Liver (tissue), 9 donors: ENCODE results near the gene TMEM126B. TPM values are rescaled to one million over a fixed set of nuclear protein-coding genes. Genes with fewer than 3 reads are reported as not detected.

Source experiments
- DNase-seq: peaks from one replicate; pipeline ENCODE4 v3.0.0-alpha.2; 2017; ENCODE audit warnings: low spot score
- H3K27ac ChIP-seq, 2 donors: one replicate each; pipeline ENCODE4 v1.7.0; 2013; ENCODE audit warnings: inconsistent platforms in 2 of 2, low read length in 2 of 2, control low read depth in 1 of 2, low read depth in 1 of 2, mild to moderate bottlenecking in 1 of 2
- H3K27me3 ChIP-seq, 4 donors: one replicate each; pipeline versions ENCODE4 v1.6.1 to v1.7.0; 2013; ENCODE audit warnings: low read length in 3 of 4, inconsistent platforms in 1 of 4, mild to moderate bottlenecking in 1 of 4, moderate library complexity in 1 of 4; ENCODE audit not compliant: control insufficient read depth in 4 of 4, insufficient read depth in 4 of 4
- H3K36me3 ChIP-seq, 4 donors: one replicate each; pipeline versions ENCODE4 v1.6.1 to v1.7.0; 2013; ENCODE audit warnings: low read length in 3 of 4, mild to moderate bottlenecking in 3 of 4, low read depth in 1 of 4, moderate library complexity in 1 of 4; ENCODE audit not compliant: control insufficient read depth in 4 of 4, insufficient read depth in 3 of 4
- H3K4me1 ChIP-seq, 4 donors: one replicate each; pipeline versions ENCODE4 v1.6.1 to v1.7.0; 2013; ENCODE audit warnings: low read length in 3 of 4, mild to moderate bottlenecking in 3 of 4, moderate library complexity in 1 of 4; ENCODE audit not compliant: control insufficient read depth in 4 of 4, insufficient read depth in 4 of 4
- H3K4me3 ChIP-seq, 3 donors: one replicate each; pipeline versions ENCODE4 v1.6.1 to v1.7.0; 2013; ENCODE audit warnings: low read length in 3 of 3, control low read depth in 1 of 3, low read depth in 1 of 3, mild to moderate bottlenecking in 1 of 3
- H3K9ac ChIP-seq, 2 donors: one replicate each; pipeline ENCODE4 v1.7.0; 2013; ENCODE audit warnings: low read length in 2 of 2, mild to moderate bottlenecking in 2 of 2, moderate library complexity in 2 of 2, control low read depth in 1 of 2, low read depth in 1 of 2
- H3K9me3 ChIP-seq, 4 donors: one replicate each; pipeline versions ENCODE4 v1.6.1 to v1.7.0; 2013; ENCODE audit warnings: low read length in 3 of 4; ENCODE audit not compliant: control insufficient read depth in 4 of 4
- CTCF ChIP-seq: fragments of 150-350 bp; IDR thresholded peaks from 2 replicates; pipeline ENCODE4 v1.5.1; 2017; ENCODE audit warnings: improper control_type of control experiment, low read depth, low read length; ENCODE audit not compliant: missing input control
- EGR1 ChIP-seq, 2 donors: IDR thresholded peaks; 2 replicates each; pipeline ENCODE4 v1.6.1; 2016 to 2018; ENCODE audit warnings: antibody characterized with exemption in 2 of 2, low read depth in 2 of 2
- FOXA2 ChIP-seq: IDR thresholded peaks from 2 replicates; pipeline ENCODE4 v1.6.1; 2016; ENCODE audit warnings: antibody characterized with exemption
- GABPA ChIP-seq, 2 donors: IDR thresholded peaks in 1 of 2; conservative IDR thresholded peaks in 1 of 2; 2 replicates each; pipeline ENCODE4 v1.6.1; 2016; ENCODE audit warnings: antibody characterized with exemption in 2 of 2, mild to moderate bottlenecking in 1 of 2, moderate library complexity in 1 of 2
- HNF4A ChIP-seq, 2 donors: conservative IDR thresholded peaks; 2 replicates each; pipeline ENCODE4 v1.6.1; 2016; ENCODE audit warnings: antibody characterized with exemption in 2 of 2, mild to moderate bottlenecking in 2 of 2
- NR2F2 ChIP-seq: IDR thresholded peaks from 2 replicates; pipeline ENCODE4 v1.6.1; 2016; ENCODE audit warnings: antibody characterized with exemption
- RAD21 ChIP-seq, 2 donors: IDR thresholded peaks; 2 replicates each; pipeline ENCODE4 v1.6.1; 2016; ENCODE audit warnings: antibody characterized with exemption in 2 of 2, mild to moderate bottlenecking in 2 of 2
- REST ChIP-seq: IDR thresholded peaks from 2 replicates; pipeline ENCODE4 v1.6.1; 2016; ENCODE audit warnings: antibody characterized with exemption, mild to moderate bottlenecking
- TAF1 ChIP-seq: conservative IDR thresholded peaks from 2 replicates; pipeline ENCODE4 v1.6.1; 2016; ENCODE audit warnings: antibody characterized with exemption, mild to moderate bottlenecking
- YY1 ChIP-seq: IDR thresholded peaks from 2 replicates; pipeline ENCODE4 v1.6.1; 2016; ENCODE audit warnings: antibody characterized with exemption, mild to moderate bottlenecking
- WGBS: extraction: QIAGEN DNeasy Blood & Tissue Kit; methylation state at CpG from one replicate; pipeline ENCODE4 v1.1.7; 2013; 5-methylcytosine and 5-hydroxymethylcytosine counted together
- polyA plus RNA-seq, 2 donors: library from polyadenylated mRNA; stranded (reverse) in 1 of 2; unstranded in 1 of 2; fragments of 200-250 nt in 1 of 2; fragments of >200 nt in 1 of 2; fragmentation: Nextera tagmentation in 1 of 2; extraction: Ambion mirVana in 1 of 2; gene quantifications; one replicate each; pipeline versions ENCODE4 v1.2.1 to v1.2.3, GENCODE V29; 2013 to 2015
- total RNA-seq, 2 donors: library from RNA; depleted of rRNA; stranded (reverse); fragments of >200 nt; gene quantifications; one replicate each; pipeline ENCODE4 v1.2.3, GENCODE V29; 2014
- donor health status: healthy.
- donor health status: healthy.
- donor health status: healthy.
- donor health status: healthy.
- donor health status: healthy.

The TMEM126B gene
- total and polyA plus RNA-seq, 4 donors: 20.0 to 32.3 (median 26.9) TPM

- Histone ChIP-seq H3K9me3 (no peaks in the 10 kb centered on the region), H3K4me3 (no peak overlapping the region), H3K9ac (no peak overlapping the region), H3K4me1 (no peaks in the 10 kb centered on the region), H3K36me3 (no peaks in the 10 kb centered on the region), H3K27ac (no peak overlapping the region), H3K27me3 (no peaks in the 10 kb centered on the region)
- no peak for DNase-seq
- 85% methylated on average over 2 of the region's 2 CpGs for WGBS
- no peak for TF ChIP-seq FOXA2
Observed at GRCh38 chr11:85582111-85582510, 46.3 kb upstream of the TMEM126B start.

- 95% methylated on average over 3 of the region's 3 CpGs for WGBS
- H3K27me3 ChIP-seq: no peaks in the 10 kb centered on the region
- no peak for TF ChIP-seq RAD21 (IDR thresholded peaks at IDR 0.05)
- TF ChIP-seq FOXA2: no peak
- no peak for TF ChIP-seq EGR1 (IDR thresholded peaks at IDR 0.05; ENCODE audit: low read depth in 2 of 2)
- TF ChIP-seq GABPA (IDR thresholded peaks at IDR 0.05 in 1 of 2, conservative IDR thresholded peaks at IDR 0.05 in 1 of 2): no peak
- TF ChIP-seq REST: no peak
- no peak for TF ChIP-seq HNF4A (conservative IDR thresholded peaks at IDR 0.05)
- no peak for TF ChIP-seq NR2F2
- TF ChIP-seq TAF1: no peak
Observed at GRCh38 chr11:85589373-85589772, 39.0 kb upstream of the TMEM126B start.

GRCh38 chr11:85590848-85591483, 37.4 kb upstream of the TMEM126B start:
- H3K27ac ChIP-seq: no peak overlapping the region
- H3K27me3 ChIP-seq: no peaks in the 10 kb centered on the region
- WGBS: 83% methylated on average over 4 of the region's 4 CpGs
- H3K4me3 ChIP-seq: no peak overlapping the region
- no peaks in the 10 kb centered on the region for H3K36me3 ChIP-seq
- no peaks in the 10 kb centered on the region for H3K4me1 ChIP-seq
- no peak for DNase-seq
- TF ChIP-seq CTCF: peak; percentile 17
- TF ChIP-seq YY1: no peak
- no peak for TF ChIP-seq TAF1
- TF ChIP-seq RAD21 (IDR thresholded peaks at IDR 0.05): peak; percentile 61 to 62
- H3K9me3 ChIP-seq: no peaks in the 10 kb centered on the region
- no peak overlapping the region for H3K9ac ChIP-seq

More at GRCh38 chr11:85589373-85589772, 39.0 kb upstream of the TMEM126B start:
- Histone ChIP-seq H3K9me3 (no peaks in the 10 kb centered on the region), H3K4me1 (no peaks in the 10 kb centered on the region), H3K4me3 (no peak overlapping the region), H3K9ac (no peak overlapping the region), H3K36me3 (no peaks in the 10 kb centered on the region), H3K27ac (no peak overlapping the region)
- DNase-seq: no peak
